ENCODE data around the gene PRTN3.
"Not testable (repeated sequence)": the region's sequence is repeated elsewhere in the genome, so short reads cannot be mapped to it uniquely, and the experiment has no call there.

- TF ChIP-seq POLR2A, CTCF (IDR thresholded peaks at IDR 0.05): not testable (repeated sequence)
Observed at GRCh38 chr19:849195-849594, 8.4 kb downstream of the PRTN3 start.
